Stimulated activated CD4-positive, alpha-beta T cell treated with anti-CD3 and anti-CD28 coated beads, TNF-alpha, amount 100 ng/mL, for 1 hour (primary cell): ENCODE data around the gene ARF1.

Experiments used
- DNase-seq, 3 donors: peaks; one replicate each; pipeline ENCODE4 v3.0.0-alpha.2; 2020; ENCODE audit warnings: low read depth in 3 of 3, low spot score in 1 of 3

The ARF1 gene

DNA sequence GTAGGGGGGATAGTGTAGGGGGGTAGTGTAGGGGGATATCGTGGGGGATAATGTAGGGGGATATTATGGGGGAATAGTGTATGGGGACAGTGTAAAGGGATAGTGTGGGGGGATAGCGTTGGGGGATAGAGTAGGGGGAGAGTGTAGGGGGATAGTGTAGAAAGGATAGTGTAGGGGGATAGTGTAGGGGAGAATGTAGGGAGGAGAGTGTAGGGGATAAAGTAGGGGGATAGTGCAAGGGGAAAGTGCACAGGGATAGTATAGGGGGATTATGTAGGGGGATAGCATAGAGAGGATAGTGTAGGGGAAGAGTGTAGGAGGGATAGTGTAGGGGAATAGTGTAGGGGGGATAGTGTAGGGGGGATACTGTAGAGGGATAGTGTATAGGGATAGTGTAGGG, 12.3 kb upstream of the ARF1 start:
- DNase-seq = no peak

DNA sequence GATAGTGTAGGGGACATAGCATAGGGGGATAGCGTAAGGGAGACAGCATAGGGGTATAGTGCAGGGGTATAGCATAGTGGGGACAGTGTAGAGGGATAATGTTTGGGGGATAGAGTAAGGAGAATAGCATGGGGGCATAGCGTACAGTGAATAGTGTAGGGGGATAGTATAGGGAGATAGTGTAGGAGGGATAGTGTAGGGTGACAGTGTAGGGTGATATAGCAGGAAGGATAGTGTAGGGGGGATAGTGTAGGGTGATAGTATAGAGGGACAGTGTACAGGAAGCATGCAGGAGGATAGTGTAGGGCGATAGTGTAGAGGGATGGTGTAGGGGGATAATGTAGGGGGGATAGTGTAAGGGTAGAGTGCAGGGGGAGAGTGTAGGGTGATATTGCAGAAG, 11.7 kb upstream of the ARF1 start:
- DNase-seq = no peak

DNA sequence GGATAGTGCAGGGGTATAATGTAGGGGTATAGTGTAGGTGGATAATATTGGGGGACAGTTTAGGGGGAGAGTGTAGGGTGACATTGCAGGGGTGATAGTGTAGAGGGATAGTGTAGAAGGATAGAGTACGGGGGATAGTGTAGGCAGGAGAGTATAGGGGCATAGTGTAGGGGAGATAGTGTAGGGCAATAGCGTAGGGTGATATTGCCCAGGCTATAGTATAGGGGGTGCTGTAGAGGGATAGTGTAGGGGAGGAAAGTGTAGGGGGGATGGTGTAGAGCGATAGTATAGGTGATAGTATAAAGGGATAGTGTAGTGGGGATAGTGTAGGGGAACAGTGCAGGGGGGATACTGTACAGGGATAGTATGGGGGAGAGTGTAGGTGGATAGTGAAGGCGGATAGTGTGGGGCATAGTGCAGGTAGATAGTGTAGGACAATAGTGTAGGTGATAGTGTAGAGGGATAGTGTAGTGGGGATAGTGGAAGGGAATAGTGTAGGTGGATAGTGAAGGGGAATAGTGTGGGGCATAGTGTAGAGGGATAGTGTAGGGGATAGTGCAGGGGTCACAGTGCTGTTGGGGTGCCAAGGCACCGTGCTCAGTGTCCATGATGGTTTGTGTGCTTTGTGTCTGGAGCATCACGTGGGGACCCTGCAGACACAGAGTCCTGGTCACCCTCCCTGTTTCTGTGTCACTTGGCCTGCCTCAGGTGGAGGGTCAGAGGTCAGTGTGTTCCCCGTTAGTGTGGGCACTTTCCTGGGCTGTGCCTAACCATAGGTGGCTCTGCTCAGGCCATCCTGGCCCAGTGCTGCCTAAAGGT, 10.5 kb upstream of the ARF1 start:
- DNase-seq = no peak

DNA sequence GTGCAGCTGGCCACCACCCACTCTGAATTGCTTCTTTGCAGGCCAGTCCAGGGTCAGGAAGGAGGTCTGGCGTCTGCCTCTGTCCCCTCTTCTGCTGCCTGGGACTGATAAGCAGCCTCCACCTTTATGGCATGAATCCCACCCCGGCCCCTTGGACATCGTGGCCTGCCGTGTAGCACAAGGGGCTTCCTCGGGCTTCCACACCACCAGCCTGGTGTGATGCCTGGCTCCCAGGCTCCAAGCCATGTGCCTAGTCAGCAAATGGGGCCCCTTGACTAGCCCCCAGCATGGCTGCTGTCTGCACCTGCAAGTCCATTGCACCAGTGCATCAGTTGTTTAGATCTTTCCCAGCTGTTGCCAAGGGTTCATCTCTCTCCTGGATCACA, 9.9 kb upstream of the ARF1 start:
- DNase-seq = no peak

DNA sequence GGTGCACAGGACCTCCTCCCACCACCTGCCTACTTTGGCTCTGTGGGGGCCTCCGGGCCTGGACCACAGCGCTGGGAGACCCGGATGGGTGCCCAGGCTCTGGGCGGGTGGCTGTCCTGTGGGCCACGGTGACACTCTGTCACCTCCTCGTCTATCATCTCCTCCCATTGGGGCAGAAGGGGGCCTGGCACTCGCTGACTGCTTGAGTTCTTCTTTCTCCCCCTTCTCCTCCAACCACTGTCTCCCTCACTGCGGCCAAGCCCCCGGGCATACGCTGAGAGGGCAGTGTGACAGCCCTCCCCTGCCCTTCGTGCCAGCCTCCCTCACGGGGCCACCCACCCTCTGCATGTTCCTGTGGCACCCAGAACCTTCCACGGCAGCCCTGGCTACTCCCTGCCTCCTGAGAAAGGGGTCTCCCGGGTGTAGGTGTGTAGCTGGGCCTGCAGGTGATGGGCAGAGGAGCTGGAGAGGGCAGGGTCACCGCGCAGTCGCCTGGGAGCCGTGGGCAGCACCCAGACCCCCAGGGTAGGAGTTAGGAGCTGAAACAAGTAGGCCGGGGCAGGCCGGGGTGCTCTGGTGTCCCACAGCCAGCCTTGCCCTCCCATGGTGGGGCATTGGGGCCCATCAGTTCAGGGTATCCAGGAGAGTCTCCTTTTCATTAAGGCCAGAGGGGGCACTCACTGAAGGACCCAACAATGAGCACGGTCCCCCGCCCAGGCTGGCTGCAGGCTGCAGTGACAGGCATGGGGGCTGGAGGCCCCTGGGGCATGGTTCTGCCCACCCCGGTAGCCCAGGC, 9.2 kb upstream of the ARF1 start:
- DNase-seq = no peak

DNA sequence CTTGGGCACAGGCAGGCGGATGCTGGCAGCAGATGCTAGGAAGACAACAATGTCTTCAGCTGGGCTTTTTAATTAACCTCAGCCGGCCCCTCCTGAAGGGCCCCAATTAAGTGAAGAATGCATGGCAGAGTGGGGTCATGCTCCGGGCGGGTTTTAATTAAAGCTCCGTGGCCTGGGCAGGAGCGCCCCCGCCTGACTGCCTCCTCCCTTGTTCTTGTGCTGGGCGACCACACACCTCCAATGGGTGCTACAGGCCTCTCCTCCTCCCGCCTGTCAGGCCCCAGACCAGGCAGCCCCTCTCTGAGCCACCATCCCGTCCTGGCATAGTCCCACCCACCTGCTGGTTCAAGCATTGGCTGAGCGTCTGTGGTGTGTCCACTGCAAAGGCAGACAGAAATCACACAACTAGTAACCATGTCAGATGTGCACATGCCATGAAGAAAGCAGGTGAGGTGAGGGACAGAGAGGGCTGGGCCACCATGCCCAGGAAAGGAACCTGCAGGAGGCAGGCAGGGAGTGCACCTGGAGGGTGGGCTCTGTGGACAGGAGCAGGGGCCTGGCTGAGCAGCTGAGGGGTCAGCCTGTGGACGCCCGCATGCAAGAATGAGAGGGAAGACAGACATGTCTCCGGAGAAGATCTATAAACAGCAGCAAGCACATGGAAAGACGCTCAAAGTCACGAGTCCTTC, 8.5 kb upstream of the ARF1 start:
- DNase-seq = no peak

DNA sequence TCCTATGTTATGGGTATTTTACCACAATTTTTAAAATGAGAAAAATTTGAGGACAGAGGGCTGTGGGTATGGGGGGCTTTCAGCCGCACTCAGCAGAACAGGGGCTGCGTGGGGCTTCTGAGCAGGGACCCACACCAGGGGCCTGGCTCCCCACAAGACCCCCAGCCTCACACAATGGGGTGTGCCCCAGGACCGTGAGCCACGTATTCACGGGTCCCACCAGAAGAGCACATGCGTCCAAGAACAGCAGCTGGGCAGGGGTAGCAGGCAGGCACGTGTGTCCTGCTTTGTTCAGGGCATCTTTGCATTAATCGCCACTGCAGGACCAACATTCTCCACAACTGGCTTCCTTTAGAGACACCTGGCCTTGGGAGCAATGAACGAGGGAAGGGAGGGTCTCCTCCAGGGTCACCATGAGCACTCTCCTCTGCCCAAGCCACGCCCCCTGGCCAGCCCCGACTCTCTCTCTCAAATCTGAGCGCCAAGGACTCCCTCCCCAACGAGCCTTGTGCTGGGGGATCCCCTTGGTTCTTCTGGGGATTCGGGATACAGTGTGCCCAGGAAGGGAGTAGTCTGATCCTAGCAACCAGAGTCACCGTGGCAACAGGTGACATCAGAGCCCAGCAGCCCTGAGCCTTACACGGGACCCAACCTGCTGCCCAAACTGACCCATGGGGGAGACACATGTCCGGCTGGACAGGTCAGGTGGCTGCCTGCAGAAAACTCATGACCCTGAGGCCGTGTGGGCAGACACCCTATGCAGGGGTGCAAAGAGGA, 7.4 kb upstream of the ARF1 start:
- DNase-seq = no peak

DNA sequence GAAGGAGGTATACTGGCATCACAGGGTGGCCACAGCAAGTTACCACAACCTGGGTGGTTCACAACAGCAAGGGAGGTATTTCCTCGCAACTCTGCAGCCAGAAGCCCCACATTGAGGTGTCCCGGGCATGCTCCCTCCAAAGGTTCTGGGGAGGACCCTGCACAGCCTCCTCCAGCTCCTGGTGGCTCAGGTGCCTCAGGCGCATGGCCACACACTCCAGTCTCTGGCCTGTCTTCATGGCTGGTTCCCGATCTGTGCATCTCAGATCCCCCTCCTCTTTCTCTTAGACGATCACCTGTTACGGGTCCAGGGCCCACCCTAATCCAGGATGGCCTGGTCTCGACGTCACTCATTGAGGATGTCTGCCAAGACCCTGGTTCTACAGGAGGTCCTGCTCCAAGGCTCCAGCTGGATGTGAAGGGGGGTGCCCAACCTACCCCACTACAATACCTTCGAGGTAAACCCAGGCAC, 6.7 kb upstream of the ARF1 start:
- DNase-seq = no peak

DNA sequence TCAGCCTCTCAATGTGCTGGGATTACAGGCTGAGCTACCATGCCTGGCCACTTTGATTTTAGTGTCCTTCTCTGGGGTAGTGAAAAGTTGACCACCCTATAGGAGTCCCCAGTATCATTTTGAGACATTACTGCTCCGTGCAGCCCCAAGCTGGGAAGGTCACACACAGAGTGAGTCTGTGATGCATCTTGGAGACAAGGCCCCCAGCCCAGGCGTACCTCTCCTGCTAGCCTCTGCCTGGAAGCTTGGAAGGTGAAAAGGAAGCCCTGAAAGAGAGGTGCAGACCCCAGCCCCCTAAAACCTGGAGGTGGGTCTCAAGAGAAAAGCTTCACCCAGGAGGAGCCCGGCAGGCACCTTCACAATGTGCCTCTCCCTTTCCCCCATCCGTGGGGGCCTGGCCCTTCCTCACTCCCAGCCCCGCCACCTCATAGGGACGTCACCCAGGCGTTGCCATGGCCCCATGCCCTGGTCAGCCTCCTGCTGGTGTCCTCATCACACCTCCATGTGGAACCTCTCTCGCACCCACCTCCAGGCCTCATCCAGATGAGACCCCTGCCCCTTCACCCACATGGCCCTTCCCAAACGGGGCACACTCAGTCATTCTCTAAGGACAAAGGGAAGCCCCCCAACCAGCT, 5.6 kb upstream of the ARF1 start:
- no peak for DNase-seq

DNA sequence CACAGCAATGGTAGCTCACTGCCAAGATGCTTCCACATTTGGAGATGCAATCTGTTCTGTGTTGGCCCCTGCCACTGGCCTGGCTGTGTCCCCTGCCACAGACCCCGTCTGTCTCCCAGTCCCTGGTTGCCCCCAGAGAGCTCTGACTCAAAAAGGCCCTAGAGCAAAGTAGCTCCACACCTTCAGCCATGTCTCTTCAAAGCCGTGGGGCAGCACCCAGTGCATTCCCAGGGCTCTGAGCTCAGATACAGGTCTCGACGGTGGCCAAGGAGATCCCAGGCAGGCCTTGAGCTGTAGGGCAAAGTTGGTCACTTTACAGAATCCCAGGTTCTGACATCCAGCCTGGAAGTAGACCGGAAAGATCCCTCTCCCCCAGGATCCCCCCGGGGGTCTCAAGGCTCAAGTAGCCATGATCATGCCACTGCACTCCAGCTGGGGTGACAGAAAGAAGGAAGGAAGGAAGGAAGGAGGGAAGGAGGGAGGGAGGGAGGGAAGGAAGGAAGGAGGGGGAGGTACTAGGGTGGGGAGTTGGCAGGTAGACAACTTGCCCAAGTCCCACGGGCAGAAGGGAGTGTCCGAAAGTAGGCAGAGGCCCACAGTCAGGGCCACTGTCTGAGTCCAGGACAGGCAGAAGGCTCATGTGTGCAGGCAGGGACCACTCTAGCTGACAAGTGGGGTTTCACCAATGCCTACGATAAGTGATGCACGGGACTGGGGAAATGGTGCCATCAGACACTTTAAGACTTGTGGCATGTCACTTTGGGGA, 4.8 kb upstream of the ARF1 start:
- no peak for DNase-seq

DNA sequence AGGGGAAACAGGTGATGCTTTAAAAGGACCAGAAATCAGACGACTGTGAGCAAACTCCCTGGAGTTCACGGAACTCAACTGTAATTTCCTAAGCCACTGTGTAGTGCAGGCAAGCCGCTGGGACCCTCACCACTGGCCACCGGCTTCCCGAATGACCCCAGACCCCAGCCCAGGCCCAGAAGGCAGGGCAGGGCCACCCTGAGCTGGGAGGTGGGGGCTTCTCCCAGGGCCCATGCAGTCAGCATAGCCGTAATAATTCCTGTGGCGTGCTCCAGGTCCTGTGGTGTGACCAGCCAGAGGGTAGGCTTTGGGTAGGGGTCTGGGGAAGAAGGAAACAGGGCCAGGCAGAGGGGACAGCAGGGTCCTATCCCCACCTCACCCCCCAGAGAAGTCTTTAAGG, 3.5 kb upstream of the ARF1 start:
- no peak for DNase-seq

DNA sequence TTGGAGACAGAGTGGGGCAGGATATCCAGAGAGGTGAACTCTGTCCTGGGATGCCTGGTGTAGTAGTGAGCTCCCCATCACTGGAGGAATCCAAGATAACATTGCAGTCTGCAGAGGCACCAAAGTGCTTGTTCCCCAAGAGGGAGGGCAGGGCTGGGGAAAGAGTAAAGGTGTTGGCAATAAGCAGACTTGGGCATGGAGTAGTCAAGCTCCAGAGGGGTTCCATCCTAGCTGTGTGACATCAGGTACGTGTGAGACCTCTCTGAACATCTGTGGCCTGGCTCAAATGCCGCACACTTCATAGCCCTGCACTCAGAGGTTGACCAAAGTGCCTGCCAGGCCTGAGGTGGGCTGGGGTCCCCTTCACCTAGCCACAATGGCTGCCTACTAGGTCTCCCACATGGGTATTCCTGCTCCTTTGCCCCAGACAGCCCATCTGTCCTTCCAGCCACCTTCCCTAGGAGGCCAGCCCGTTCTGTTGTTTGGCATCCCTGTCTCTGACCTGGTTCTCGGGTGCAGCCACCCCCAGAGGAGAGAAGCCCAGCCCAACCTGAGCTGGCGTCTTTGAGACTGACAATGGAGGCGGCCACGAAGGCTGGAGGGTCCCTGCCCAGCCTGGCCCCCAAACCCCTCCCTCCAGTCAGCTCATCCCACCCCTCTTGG, 2.8 kb upstream of the ARF1 start:
- DNase-seq = no peak

DNA sequence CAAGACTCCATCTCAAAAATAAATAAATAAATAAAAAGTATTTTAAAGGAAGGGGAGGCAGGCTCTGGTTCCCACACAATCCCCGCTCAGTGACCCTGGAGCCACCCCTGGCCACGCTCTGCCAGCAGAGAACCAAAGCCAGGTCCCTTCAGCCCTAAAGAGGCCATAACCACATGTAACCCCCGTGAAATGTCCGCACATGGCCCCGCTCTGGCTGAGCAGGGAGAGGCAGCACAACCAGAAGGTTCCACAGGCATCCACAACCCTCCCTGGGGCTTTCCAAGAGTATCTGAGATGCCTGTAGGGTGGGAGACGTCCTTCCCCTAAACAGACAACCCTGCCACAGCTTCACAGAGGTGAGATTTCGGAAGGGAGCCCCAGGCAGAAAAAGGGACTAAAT, 1.4 kb upstream of the ARF1 start:
- no peak for DNase-seq

DNA sequence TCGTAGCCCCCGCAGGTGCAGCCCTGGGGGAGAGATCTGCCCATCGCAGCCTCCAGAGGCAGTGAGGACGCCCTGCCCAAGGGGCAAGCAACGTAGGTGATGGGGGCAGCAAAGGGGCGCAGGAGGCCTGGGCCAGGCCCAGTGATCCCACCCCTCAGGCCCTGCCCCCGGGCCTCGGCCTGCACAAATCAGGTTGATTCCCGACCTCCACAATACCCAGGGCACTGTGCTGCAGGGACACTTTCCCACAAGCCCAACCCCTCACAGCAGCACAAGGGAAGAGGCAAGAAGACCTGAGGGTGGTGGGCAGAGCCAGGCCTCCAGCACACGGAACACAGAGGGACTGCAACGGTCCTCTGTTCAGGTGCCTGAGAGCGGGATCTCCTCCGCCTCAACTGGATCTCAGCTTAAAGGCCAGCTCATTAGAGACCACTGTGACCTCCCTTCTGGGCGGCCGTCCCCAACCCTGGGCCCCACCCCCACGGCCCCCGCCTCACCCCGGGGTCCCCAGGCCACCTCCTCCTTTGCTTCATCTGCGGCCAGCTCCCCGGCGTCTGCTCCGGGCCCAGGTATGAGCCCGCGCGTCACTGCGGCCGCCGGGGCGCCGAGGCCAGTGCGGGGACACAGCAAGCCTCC, 812 bp upstream of the ARF1 start:
- DNase-seq = peak in 1 of 3 donors; percentile 35

DNA sequence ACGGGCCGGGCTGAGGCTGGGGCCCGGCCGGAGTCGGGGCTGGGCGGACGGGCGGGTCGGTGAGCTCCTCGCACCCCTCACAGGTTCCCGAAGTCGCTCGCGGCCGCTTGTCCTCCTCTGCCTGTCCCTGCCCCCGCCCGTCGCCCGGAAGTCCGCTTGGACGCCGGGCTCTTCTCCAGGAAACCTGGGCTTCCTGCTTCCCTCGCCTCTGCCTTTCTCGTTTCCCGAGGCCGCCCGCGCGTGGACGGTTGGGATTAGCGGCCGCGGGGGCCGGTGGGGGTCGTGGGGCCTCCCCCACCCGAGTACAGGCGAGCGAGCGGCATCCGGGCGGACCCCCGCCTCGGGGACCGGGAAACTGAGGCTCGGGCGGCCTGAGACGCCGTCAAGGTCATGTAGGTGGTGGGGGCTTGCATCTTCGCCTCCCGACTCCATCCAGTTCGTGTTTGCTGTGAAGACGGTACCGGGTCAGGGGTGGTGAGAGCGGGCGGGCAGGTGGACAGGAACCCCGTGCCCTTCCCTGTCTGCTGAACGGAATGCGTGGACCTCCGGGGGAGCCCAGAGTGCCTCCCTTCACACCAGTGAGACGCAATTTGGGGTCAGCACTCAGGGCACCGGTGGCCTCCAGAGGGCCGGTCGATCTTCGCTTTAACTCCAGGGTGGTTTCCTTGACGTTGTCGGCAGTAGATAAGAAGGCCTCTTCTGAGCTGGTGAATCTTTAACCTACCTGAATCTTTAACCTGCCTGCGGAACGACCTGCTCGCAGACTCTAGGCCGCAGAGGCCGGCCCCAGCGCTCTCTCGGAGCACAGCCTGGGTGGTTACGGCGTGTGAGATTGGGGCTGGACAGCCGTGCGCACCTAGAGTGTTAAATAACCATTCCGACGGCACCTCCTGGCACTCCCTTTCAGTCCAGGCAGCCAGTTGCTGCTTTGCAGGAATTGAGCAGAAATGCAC, 686 bp downstream of the ARF1 start:
- no peak for DNase-seq

DNA sequence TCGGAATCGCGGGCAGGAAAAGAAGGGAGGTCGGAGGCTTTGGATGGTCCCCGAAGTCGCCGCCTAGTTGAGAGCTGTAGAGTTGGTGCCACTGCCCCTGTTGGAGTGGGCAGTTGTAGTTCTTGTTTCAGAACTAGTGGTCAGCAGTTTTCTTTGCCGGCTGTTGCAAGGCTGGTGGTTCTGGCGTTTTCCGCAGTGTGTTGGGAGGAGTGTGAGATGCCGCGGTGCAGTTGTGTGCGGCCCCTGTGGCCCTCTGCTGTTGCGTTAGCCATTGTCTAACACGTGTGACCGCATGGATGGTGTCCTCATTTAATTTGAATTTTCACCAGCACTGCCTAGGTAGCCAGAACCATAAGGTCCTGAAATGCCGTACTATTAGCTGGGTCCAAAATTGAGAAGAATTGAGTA, 1.4 kb downstream of the ARF1 start:
- no peak for DNase-seq

DNA sequence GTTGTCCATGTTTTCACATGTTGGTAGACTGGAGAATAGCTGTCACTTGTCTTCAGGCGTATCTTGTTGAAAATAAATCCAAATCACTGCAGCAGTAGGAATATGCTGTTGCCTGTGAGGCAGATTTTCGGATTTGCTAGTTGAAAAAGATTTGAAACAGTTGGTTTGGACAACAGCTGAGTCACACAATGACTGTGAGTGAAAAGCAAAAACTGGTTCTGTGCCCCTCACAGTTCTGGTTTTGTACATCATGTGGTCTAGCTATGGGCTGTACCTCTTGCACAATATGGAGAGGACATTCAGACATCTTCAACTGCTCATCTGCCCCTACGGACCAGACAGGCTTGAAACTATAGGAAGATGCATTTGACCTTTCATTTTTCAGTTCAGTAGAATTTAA, 1.8 kb downstream of the ARF1 start:
- no peak for DNase-seq

DNA sequence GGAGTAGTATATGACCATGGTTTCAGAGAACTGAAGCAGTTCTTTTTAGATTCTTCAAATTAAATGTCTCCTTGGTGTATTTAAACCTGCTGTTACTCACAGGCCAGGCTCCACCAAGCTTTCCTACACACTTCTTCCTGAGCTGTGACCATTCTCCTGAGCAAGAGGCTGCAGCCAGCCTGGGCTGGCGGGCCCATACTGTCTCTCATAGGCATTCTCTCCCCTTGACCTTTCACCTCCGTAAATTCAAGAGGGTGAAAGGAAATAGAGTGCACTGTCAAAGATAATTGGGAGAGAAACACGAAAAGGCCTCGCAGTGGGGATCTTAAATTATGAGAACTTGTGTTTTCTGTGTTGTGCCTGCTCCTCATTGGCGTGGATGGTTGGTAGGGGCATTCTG, 2.3 kb downstream of the ARF1 start:
- no peak for DNase-seq
